NOMO-1 treated with dmso at 0.1 percent for 144 hours (cell line): ENCODE results near the gene CLTCL1.
"Not testable (repeated sequence)": the region's sequence is repeated elsewhere in the genome, so short reads cannot be mapped to it uniquely, and the experiment has no call there.

Experiments
- DNase-seq: peaks from one replicate; lab custom pipeline; 2025; ENCODE audit not compliant: unreplicated experiment; lab: John Stamatoyannopoulos, UW

Gene CLTCL1

DNA sequence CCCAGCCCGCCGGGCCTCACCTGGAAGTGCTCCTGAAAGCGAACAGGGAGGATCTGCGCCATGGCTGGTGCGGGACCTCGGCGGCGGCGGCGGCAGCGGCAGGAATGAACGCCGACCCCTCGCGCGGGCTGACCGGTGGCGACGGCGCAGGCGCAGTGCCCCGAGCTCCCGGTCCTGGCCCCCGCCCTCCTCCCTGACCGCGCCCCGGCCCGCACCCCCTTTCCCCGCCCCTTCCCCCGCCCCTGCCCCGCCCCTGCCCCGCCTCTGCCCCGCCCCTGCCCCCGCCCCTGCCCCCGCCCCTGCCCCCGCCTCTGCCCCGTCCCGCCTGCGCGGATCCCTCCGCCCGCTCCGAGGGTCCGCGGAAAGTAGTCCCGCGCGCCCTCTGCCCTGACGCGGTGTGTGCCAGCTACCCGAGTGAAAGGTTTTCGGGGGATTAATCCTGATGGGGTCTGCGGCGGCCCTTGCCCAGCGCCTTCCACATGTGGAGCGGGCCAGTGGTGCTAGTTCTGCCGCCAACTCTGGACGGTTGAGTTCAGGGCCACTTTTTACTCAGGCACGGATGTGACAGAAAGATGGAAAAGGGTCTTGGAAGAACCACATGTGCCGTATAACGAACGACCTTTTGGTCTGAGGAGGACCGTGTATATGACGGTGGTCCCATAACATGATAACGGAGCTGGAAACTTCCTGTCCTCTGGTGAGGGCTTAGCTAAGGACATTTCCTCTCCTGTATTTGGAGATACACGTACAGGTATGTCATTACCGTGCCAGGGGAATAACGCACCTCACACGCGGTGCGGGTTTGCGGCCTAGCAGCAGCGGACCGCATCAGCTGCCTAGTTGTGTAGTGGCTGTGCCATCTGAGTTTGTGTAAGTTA is at the start of gene CLTCL1:
CLTCL1 (minus strand) TSS at position 140 of the 878 bp plus-strand sequence; CDS start at position 62, 78 bp downstream.
- DNase-seq: no peak

DNA sequence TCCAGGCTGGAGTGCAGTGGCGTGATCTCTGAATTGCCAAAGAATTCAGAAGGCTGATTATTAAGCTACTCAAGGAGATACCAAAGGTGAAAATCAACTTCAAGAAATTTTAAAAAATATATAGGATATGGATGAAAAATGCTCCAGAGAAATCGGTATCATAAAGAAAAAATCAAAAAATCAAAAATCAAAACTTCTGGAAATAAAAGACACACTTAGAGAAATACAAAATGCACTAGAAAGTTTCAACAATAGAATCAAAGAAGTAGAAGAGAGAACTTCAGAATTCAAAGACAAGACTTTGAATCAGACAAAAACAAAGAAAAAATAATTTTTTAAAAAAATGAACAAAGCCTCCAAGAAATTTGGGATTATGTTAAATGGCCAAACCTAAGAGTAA is 45.6 kb upstream of the CLTCL1 start:
- DNase-seq: no peak

DNA sequence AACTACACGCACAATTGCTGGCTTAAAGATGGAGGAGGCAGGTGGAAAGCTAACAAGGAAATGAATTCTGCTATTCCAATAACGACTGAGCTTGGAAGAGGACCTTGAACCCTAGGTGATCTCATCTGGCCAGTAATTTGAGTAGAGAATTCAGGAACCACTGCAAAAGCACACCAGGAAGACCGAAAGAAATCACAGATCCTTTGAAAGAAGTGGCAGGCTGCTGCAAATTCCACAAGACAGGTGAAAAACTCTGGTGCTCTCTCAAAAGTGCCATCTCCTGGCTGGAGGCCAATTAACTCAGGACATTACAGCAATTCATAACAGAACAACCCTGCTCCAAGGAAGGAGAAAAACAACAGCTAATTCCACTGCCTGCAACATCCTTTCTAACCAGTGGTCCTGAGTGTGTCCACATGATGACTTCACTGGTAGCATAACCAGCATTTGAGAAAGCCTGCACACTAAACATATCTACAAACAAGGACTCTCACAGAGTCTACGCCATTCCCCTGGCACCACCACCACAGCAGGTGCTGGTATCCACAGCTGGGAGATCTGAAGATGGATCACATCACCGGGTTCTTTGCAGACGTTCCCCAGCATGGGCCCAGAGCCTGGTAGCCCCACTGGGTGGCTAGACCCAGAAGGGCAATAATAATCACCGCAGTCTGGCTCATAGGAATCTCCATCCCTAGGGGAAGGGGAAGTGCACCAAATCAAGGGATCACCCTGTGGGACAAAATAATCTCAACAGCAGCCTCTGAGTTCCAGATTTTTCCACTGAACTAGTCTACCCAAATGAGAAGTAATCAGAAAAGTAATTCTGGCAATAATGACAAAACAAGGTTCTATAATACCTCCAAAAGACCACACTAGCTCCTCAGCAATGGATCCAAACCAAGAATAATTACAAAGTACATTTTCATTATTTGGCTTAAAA is 44.9 kb upstream of the CLTCL1 start:
- no peak for DNase-seq

DNA sequence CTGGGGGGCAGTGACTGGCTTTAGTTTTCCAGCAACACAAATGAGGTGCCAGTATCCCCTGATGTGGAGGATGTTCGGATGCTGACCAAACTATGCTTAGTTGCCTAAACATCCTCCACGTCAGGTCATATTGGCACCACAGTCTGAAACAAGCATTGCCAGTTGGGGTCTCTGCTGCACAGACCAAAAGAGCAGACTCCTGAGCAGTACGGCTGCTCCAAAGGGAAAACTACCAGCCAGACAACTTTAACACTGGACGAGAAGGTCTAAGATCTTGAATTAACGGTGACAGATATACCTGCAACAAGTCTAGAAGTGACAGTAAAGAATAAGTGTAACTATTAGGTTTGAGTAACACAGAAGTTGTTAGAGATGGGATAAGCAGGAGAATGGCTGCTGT is 40.5 kb upstream of the CLTCL1 start:
- DNase-seq: no peak

DNA sequence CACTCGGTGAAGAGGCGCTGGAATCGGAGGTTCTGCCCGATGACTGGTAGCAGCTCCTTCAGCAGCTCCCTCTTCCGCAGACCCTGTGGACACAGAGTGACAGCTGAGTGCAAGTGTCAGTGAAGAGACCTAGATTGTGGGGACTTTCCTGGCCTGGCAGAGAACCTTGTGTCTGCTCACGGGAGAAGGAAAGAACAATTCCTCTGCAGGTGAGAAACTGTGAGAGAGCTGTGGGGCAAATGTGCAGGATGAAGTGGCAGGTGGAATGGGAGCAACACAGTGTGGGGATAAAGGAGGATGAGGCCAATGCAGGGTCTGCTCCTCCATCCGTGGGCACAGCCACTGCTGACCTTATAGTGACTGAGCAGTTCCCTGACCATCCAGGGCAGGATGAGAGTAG is 40.0 kb upstream of the CLTCL1 start:
- no peak for DNase-seq

DNA sequence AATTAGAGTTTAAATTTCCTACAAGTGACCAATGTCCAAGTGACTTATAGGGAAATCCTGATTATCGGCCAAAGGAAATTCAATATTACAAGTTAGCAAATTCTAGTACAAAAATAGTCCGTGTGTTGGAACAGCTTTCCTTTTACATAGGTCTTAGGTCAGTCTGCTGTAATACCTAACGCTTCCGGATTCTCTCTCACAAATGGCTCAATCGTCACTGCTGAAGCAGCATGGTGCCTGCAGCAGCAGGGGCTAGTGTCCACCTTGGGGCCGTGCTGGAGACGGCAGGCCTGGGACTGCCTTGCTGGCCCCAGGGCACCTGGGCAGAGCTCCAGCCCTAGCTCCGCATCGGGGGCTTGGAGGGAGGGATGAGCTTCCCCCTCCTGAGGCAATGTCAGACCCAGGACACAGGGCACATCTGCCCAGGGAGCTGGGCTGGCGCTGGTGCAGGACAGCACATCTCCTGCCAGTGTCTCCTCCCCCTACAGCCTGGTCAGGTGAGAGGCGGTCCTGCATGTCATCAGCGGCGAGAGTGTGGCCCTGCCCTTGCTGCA is 39.4 kb upstream of the CLTCL1 start:
- DNase-seq: no peak

DNA sequence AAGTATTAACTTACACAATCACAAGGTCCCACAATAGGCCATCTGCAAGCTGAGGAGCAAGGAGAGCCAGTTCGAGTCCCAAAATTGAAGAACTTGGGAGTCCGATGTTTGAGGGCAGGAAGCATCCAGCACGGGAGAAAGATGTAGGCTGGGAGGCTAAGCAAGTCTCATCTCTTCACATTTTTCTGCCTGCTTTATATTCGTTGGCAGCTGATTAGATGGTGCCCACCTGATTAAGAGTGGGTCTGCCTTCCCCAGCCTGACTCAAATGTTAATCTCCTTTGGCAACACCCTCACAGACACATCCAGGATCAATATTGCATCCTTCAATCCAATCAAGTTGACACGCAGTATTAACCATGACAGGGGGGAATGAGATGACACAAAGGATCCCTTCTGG is 38.7 kb upstream of the CLTCL1 start:
- not testable (repeated sequence) for DNase-seq

DNA sequence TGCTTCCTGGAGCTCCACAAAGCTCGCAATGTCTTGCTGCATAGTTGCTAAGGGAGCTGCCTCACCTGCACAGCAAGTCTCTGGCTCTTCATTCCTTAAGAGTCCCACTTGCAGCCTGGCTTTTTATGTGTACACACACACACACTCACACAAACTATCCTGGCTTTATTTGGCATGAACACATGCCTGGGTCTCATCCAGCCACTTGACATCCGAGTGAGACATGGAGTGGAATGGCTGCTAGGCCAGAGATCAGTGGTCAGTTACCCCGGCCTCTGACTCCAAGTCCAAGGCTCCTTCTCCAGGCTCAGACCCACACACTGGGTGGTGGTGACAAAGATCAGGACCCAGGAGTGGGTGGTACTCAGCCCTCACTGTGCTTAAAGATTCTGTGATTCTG is 37.9 kb upstream of the CLTCL1 start:
- no peak for DNase-seq

DNA sequence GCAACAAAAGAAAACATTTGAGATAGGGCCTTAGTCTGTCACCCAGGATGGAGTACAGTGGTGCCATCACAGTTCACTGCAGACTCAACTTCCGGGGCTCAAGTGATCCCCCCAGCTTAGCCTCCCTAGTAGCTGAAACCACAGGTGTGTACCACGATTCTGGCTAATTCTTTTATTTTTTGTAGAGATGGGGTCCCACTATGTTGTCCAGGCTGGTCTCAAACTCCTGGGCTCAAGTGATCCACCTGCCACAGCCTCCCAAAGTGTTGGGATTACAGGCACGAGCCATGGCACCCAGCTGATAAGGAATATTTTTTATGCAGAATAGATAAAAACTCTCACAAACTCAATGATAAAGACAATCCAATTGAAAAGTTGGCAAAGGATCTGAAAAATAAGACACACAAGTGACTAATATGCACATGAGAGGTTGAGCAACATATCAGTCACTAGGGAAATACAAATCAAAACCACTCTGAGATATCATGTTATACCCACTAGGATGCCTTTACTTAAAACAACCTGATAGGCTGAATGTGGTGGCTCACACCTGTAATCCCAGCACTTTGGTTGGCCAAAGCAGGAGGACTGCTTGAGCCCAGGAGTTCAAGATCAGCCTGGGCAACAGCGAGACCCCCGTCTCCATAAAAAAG is 33.9 kb upstream of the CLTCL1 start:
- no peak for DNase-seq

DNA sequence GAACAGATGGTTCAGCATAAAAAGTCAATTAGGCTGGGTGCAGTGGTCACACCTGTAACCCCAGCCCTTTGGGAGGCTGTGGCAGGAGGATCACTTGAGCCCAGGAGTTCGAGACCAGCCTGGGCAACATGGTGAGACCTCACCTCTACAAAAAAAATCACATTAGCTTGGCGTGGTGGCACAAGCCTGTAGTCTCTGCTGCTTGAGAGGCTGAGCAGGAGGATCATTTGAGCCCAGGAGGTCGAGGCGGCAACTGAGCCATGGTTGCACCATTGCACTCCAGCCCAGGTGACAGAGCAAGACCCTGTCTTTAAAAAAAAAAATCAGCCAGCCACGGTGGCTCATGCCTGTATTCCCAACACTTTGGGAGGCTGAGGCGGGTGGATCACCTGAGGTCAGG is 31.9 kb upstream of the CLTCL1 start:
- not testable (repeated sequence) for DNase-seq

DNA sequence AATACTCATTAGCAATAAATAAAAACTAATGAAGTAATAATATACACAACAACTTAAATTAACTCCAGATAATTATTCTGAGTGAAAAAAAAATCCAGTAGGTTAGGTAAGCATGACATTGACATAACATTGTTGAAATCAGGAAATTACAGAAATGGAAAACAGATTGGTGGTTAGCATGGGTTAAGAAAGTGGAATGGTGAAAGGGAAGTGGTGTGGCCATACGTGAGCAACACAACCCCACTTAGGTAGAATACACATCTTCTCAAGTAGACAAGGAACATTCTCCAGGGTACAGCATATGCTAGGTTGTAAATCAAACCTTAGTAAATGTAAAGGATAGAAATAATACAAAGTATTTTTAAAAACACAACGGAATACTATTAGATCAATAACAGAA is 30.2 kb upstream of the CLTCL1 start:
- DNase-seq: peak; percentile 56

DNA sequence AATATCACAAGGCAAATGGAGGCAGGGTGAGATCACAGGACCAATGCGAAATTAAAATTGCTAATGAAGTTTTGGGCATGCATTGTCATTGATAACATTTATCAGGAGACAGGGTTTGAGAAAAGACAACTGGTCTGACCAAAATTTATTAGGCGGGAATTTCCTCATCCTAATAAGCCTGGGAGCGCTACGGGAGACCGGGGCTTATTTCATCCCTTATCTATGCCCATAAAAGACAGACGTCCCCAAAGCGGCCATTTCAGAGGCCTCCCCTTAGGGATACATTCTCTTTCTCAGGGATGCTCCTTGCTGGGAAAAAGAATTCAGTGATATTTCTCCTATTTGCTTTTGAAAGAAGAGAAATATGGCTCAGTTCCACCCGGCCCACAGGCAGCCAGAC is 28.6 kb upstream of the CLTCL1 start:
- not testable (repeated sequence) for DNase-seq

DNA sequence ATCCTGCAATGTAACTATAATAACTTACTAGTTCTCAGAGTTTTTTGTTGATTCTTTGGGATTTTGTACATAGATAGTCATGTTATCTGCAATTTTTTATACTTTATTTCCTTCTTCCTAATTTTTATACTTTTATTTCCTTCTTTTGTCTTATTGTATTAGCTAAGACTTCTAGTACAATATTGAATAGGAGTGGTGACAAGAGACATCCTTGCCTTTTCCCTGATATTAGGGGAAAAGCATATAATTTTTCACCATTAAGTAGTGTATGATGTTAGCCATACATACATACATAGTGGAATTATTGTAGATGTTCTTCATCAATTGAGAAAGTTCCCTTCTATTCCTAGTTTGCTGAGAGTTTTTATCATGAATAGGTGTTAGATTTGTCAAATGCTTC is 27.8 kb upstream of the CLTCL1 start:
- DNase-seq: no peak

DNA sequence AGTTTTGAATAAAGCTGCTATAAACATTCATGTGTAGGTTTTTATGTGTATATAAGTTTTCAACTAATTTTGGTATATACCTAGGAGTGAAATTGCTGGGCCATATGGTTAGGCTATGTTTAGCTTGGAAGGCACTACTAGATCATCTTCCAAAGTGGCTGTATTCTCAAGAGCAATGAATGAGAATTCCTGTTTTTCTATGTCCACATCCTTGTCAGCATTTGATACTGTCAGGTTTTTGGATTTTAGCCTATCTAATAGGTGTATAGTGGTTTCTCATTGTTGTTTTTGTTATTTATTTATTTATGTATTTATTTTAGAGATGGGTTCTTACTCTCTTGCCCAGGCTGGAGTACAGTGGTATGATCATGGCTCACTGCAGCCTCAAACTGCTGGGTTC is 26.3 kb upstream of the CLTCL1 start:
- DNase-seq: no peak

DNA sequence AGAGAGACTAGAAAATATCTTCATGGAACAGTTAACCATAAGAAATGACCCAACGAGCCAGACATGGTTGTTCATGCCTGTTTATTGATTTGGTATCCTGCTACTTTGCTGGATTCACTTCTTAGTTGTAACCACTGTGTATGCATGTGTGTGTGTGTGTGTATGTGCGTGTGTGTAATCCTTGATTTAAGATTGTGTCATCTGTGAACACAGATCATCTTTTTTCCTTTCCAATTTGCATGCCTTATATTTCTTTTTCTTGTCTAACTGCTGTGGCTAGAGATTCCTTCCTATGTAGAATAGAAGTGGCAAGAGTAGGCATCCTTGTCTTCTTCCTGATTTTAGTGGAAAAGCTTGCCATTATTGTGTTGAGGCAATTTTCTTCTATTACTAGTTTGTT is 16.4 kb upstream of the CLTCL1 start:
- no peak for DNase-seq

DNA sequence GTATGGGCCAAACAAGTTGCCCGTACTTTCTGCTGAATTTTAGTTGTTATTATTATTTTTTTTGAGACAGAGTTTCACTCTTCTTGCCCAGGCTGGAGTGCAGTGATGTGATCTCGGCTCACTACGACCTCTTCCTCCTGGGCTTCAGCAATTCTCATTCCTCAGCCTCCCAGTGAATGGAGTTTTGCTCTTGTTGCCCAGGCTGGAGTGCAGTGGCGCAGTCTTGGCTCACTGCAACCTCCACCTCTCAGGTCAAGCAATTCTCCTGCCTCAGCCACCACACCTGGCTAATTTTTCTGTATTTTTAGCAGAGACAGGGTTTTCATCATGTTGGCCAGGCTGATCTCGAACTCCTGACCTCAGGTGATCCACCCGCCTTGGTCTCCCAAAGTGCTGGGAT is 15.0 kb upstream of the CLTCL1 start:
- DNase-seq: not testable (repeated sequence)

DNA sequence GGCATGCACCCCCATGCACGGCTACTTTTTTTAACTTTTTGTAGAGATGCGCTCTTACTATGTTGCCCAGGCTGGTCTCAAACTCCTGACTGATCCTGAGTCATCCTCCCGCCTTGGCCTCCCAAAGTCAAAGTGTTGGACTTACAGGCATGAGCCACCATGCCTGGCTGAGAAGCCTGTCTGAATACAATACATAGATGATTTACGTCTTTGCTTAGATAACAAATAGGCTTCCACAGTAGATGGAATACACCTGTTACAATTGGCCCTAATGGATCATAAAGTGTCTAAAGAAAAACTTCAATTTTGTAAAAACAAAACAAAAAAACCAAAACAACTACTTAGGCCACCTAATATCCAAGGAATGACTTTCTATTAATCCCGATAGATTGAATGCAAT is 13.0 kb upstream of the CLTCL1 start:
- DNase-seq: no peak

DNA sequence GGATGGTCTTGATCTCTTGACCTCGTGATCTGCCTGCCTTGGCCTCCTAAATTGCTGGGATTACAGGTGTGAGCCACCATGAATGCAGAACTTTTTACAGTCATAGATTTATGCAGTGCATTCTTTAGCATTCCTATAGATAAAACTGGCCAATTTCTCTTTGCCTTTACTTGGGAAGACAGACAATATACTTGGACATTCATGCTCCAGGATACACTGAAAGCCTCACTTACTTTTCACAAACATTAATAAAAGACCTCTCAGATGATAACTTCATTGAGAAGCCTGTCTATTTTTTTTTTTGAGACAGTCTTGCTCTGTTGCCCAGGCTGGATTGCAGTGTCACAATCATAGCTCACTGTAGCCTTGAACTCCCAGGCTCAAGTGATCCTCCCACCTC is 12.3 kb upstream of the CLTCL1 start:
- DNase-seq: no peak

DNA sequence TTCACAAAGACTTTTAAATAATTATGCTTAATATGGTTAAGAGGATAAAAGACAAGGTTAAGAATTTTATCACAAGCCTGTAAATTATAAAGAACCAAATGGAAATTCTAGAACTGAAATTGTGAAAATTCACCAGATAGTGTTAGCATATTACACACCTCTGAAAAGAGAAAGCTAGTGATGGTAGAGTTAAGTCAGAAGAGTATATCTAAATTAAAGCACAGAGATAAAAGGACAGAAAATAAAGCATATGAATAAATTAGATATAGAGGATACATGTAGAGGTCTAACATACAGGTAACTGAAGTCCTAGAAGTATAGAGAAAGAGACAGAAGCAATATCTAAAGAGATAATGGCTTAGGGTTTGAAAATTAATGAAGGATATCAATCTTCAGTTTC is 4.2 kb upstream of the CLTCL1 start:
- no peak for DNase-seq

DNA sequence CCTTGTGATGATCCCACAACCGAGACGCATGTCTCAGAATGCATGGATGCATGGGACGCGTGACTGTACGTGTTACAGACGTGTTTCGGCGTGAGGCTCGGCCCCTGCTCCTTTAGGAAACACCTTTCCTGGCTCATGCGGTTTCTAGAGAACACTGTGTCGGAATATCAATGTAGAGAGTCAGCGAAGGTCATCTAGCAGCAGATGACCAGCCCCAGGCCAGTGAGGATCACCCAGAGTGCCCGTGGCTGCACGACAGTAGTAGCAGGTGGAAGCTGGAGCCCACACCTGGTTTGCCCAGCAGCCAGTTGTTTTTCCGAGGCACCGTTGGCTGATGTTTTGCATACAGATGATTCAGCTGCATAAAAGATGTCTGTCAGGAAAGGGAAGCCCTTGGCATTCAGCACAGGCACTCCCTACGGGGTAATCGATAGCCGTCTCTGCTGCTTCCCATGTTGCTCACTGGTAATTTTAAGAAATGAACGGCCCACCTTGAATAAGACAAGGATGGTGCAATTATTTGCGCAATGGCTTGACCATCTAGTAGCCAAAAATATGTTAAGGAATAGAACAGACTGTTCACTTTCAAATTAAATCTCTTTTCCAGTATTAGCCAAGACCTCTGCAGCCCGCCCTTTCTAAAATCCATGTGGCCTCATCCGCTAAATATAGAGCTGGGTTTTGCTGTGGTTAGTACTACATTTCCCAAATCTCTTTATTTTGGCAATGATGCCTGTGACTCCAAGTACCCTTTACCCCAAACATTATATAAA is 1.1 kb upstream of the CLTCL1 start:
- DNase-seq: peak; percentile 13
